DOHH2 (cell line): Measurements from ENCODE around the gene NUMB.

Experiments
- H3F3A ChIP-seq: fragments of 200-600 bp; sonication (generic), shearing (Covaris generic); 2 replicates; pipeline ENCODE4 v1.6.0; 2016; ENCODE audit warnings: antibody characterized with exemption, mild to moderate bottlenecking; ENCODE audit not compliant: control insufficient read depth, insufficient read depth
- H3K27ac ChIP-seq: fragments of 200-600 bp; sonication (generic); 2 replicates; pipeline ENCODE4 v1.5.1; 2014; ENCODE audit warnings: low read depth, mild to moderate bottlenecking, low read length, moderate library complexity
- H3K27me3 ChIP-seq: fragments of 200-600 bp; sonication (generic); 2 replicates; pipeline ENCODE4 v1.6.1; 2014; ENCODE audit warnings: mild to moderate bottlenecking, low read length, mixed read lengths; ENCODE audit not compliant: control insufficient read depth
- H3K36me3 ChIP-seq: fragments of 200-600 bp; sonication (generic); 2 replicates; pipeline ENCODE4 v1.6.1; 2014; ENCODE audit warnings: mild to moderate bottlenecking, low read length, moderate library complexity, mixed read lengths; ENCODE audit not compliant: control insufficient read depth
- H3K4me1 ChIP-seq: fragments of 200-600 bp; sonication (generic); 2 replicates; pipeline ENCODE4 v1.6.1; 2014; ENCODE audit warnings: mild to moderate bottlenecking, low read length, mixed read lengths; ENCODE audit not compliant: control insufficient read depth
- H3K4me2 ChIP-seq: fragments of 200-600 bp; sonication (generic); 2 replicates; pipeline ENCODE4 v1.6.0; 2014; ENCODE audit warnings: mild to moderate bottlenecking, low read length, moderate library complexity
- H3K4me3 ChIP-seq: fragments of 200-600 bp; sonication (generic); 2 replicates; pipeline ENCODE4 v1.5.1; 2014; ENCODE audit warnings: mild to moderate bottlenecking, low read length, mixed read lengths
- H3K79me2 ChIP-seq: fragments of 200-600 bp; sonication (generic); 2 replicates; pipeline ENCODE4 v1.6.1; 2014; ENCODE audit warnings: mild to moderate bottlenecking, low read length, mixed read lengths; ENCODE audit not compliant: control insufficient read depth
- H3K9me2 ChIP-seq: fragments of 200-600 bp; sonication (generic); replicated peaks from 2 replicates; pipeline ENCODE4 v1.6.1; 2014; ENCODE audit warnings: mild to moderate bottlenecking, low read length, mixed read lengths; ENCODE audit not compliant: control insufficient read depth
- H3K9me3 ChIP-seq: fragments of 200-600 bp; sonication (generic); 2 replicates; pipeline ENCODE4 v1.6.1; 2014; ENCODE audit warnings: antibody characterized with exemption, low read length, mixed read lengths; ENCODE audit not compliant: control insufficient read depth, insufficient read depth
- H4K20me1 ChIP-seq: fragments of 200-600 bp; sonication (generic); 2 replicates; pipeline ENCODE4 v1.6.0; 2014; ENCODE audit warnings: low read depth, mild to moderate bottlenecking, antibody characterized with exemption, low read length, moderate library complexity; ENCODE audit not compliant: control insufficient read depth, insufficient read depth
- EZH2phosphoT487 ChIP-seq: fragments of 200-600 bp; sonication (generic); IDR thresholded peaks from 2 replicates; pipeline ENCODE4 v1.6.1; 2017; ENCODE audit warnings: borderline replicate concordance, mild to moderate bottlenecking, antibody characterized with exemption, low read length, moderate library complexity, mixed read lengths
- TF ChIP-seq, protein P1 (sequence below): fragments of 200-600 bp; sonication (generic); IDR thresholded peaks from one replicate; pipeline ENCODE4 v1.5.1; 2014; ENCODE audit warnings: antibody characterized with exemption, mild to moderate bottlenecking, low read depth, low read length; ENCODE audit not compliant: poor library complexity, severe bottlenecking

The NUMB gene

DNA sequence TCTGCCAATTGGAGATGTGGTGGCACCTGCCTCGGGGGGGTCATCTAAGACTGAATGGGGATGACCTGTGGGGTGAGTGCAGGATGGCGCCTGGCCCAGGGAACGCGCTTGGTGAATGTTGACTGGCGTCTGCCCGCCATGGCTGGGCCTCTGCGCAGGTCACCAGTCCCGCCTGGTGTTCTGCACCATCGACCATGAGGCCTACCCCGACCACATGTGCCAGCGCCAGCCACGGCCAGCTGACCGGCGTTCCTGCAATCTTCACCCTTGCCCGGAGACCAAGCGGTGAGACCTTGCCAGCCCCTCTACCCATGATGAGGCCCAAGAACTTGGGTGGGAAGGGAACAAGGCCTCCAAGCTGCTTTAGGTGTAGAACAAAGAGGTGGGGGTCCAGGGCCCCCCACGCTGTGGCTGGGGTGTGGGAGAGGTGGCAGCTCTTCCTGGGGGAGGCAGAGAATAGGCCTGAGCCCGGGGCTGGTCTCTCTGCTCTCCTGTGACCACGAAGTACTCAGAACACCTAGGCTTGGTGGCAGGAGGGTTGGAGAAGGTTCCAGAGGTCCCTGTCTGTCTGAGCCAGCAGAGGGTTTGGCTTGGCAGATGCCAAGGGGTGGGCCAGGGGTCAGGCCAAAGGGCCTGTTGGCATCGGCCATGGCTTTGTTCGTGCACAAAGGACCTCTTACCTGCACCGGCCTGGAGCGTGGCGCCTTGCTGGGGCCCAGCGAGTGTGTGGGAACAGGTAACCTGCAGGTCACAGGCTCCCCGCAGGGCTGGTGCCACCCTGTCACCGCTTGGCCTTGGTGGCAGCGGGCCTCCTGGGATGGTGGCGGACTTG is 205.6 kb downstream of the NUMB start:
- TF ChIP-seq, protein P1, sequence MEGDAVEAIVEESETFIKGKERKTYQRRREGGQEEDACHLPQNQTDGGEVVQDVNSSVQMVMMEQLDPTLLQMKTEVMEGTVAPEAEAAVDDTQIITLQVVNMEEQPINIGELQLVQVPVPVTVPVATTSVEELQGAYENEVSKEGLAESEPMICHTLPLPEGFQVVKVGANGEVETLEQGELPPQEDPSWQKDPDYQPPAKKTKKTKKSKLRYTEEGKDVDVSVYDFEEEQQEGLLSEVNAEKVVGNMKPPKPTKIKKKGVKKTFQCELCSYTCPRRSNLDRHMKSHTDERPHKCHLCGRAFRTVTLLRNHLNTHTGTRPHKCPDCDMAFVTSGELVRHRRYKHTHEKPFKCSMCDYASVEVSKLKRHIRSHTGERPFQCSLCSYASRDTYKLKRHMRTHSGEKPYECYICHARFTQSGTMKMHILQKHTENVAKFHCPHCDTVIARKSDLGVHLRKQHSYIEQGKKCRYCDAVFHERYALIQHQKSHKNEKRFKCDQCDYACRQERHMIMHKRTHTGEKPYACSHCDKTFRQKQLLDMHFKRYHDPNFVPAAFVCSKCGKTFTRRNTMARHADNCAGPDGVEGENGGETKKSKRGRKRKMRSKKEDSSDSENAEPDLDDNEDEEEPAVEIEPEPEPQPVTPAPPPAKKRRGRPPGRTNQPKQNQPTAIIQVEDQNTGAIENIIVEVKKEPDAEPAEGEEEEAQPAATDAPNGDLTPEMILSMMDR = no peak
- no peak for TF ChIP-seq EZH2phosphoT487
- Histone ChIP-seq H3K27ac (no peak overlapping the region), H3K4me1 (peaks cover 14% of the 10 kb centered on the region), H3K36me3 (no peaks in the 10 kb centered on the region), H3K27me3 (no peaks in the 10 kb centered on the region), H3F3A (no peaks in the 10 kb centered on the region), H3K9me3 (no peaks in the 10 kb centered on the region), H3K4me3 (no peak overlapping the region), H4K20me1 (no peaks in the 10 kb centered on the region), H3K79me2 (no peaks in the 10 kb centered on the region), H3K9me2 (no peaks in the 10 kb centered on the region), H3K4me2 (no peak overlapping the region)

DNA sequence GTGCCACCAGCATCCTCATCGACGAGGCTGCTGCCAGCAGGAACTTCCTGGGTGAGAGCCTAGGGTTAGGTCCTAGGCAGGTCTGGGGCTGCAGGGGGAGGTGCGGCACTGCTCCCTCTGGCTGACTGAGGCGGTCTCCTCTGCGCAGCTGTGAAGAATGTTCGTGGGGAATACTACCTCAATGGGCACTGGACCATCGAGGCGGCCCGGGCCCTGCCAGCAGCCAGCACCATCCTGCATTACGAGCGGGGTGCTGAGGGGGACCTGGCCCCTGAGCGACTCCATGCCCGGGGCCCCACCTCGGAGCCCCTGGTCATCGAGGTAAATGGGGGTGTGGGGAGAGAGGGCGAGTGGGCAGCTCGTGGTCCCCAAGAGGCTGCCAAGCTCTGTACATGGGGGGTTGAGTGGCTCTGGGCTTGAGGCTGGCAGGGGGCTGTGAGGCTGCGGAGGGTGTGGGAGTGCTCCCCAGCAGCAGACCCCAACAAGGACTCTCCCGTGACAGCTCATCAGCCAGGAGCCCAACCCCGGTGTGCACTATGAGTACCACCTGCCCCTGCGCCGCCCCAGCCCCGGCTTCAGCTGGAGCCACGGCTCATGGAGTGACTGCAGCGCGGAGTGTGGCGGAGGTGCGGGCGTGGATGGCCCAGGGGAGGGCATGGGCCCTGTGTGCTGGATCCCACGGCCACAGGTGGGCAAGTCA is 206.7 kb downstream of the NUMB start:
- no peaks in the 10 kb centered on the region for H4K20me1 ChIP-seq
- no peak overlapping the region for H3K27ac ChIP-seq
- H3K4me3 ChIP-seq = no peak overlapping the region
- no peaks in the 10 kb centered on the region for H3K9me3 ChIP-seq
- no peak for TF ChIP-seq EZH2phosphoT487
- TF ChIP-seq, protein P1 = no peak
- no peak overlapping the region for H3K4me2 ChIP-seq
- H3K4me1 ChIP-seq = peaks cover 25% of the 10 kb centered on the region
- no peaks in the 10 kb centered on the region for H3K27me3 ChIP-seq
- no peaks in the 10 kb centered on the region for H3K79me2 ChIP-seq
- H3K9me2 ChIP-seq = no peaks in the 10 kb centered on the region
- no peaks in the 10 kb centered on the region for H3K36me3 ChIP-seq
- peaks cover 5% of the 10 kb centered on the region for H3F3A ChIP-seq

DNA sequence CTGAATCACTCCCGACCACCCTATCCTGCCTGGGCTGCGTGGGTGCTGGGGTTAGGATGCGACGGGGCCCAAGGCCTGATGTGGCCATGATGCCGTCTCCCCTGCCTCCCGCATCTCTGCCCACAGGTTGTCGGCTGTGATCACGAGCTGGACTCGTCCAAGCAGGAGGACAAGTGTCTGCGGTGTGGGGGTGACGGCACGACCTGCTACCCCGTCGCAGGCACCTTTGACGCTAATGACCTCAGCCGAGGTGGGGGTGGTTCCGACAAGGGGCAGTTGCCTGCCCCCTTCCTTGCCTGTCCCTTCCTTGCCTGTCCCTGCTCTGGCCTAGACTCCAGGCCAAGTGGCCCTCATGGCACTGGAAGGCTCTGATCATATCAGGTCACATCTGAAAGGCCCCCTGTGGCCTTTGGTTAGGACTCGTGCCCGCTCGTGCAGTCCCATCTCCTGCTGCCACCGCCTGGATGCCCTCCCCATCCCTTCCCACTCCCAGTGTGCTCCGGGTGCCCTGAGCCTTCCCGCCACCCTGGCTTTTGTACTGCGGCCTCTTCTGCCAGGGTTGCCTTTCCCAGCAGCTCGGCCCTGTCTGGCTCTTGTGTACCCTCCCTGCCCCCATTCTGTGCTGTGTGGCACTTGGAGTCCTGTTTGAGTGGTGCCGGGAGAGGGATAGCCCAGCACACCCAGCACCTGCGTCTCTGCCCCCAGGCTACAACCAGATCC is 207.4 kb downstream of the NUMB start:
- Histone ChIP-seq H3K79me2 (no peaks in the 10 kb centered on the region), H3F3A (peaks cover 11% of the 10 kb centered on the region), H3K27ac (no peak overlapping the region), H3K9me2 (no peaks in the 10 kb centered on the region), H3K9me3 (no peaks in the 10 kb centered on the region), H3K4me1 (peaks cover 32% of the 10 kb centered on the region), H3K27me3 (no peaks in the 10 kb centered on the region; the same call in 1 of the 2 replicates), H3K4me3 (no peak overlapping the region), H3K36me3 (no peaks in the 10 kb centered on the region), H4K20me1 (no peaks in the 10 kb centered on the region), H3K4me2 (no peak overlapping the region)
- no peak for TF ChIP-seq EZH2phosphoT487
- TF ChIP-seq, protein P1 = no peak
